DND-41 (cell line): ENCODE results near the gene SOS1.

Experiments used
- EZH2 ChIP-seq: IDR thresholded peaks from 3 replicates; pipeline ENCODE4 v1.6.1; 2012; ENCODE audit warnings: borderline replicate concordance, low read depth, mild to moderate bottlenecking, moderate library complexity, low read length, inconsistent platforms; ENCODE audit not compliant: severe bottlenecking
- TF ChIP-seq, protein P1 (sequence below): IDR thresholded peaks from 2 replicates; pipeline ENCODE4 v1.5.1; 2012; ENCODE audit warnings: borderline replicate concordance, low read length, moderate library complexity, mild to moderate bottlenecking; ENCODE audit not compliant: poor library complexity, severe bottlenecking; ENCODE audit errors: extremely low read depth

DNA sequence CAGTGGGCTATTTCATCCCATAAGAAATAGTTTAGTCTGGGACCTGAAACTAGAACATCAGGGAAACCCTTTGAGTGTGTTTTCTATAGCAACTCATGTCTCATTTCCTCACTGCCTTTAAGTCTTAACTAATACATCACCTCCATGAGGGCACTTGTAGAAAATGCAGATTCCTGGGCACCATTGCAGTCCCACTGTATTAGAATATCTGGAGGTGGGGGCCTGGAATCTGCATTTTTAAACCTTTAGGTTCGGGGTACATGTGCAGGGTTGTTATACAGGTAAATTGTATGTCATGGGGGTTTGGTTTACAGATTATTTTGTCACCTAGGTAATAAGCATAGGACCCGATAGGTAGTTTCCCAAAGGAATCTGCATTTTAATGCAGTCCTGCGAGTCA is 143.8 kb downstream of the SOS1 start:
- TF ChIP-seq, protein P1, sequence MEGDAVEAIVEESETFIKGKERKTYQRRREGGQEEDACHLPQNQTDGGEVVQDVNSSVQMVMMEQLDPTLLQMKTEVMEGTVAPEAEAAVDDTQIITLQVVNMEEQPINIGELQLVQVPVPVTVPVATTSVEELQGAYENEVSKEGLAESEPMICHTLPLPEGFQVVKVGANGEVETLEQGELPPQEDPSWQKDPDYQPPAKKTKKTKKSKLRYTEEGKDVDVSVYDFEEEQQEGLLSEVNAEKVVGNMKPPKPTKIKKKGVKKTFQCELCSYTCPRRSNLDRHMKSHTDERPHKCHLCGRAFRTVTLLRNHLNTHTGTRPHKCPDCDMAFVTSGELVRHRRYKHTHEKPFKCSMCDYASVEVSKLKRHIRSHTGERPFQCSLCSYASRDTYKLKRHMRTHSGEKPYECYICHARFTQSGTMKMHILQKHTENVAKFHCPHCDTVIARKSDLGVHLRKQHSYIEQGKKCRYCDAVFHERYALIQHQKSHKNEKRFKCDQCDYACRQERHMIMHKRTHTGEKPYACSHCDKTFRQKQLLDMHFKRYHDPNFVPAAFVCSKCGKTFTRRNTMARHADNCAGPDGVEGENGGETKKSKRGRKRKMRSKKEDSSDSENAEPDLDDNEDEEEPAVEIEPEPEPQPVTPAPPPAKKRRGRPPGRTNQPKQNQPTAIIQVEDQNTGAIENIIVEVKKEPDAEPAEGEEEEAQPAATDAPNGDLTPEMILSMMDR, result no peak
- TF ChIP-seq EZH2, result no peak
